Choroid plexus epithelial cell (primary cell): ENCODE measurements around the gene CCNQ.

Source experiments
- DNase-seq: peaks from one replicate; pipeline ENCODE4 v3.0.0-alpha.2; 2010; ENCODE audit warnings: low read depth
- H3K4me3 ChIP-seq: 2 replicates; pipeline ENCODE4 v1.5.1; 2011; ENCODE audit warnings: low read depth, mild to moderate bottlenecking, control low read depth, low read length, moderate library complexity
- CTCF ChIP-seq: conservative IDR thresholded peaks from 2 replicates; pipeline ENCODE4 v1.5.1; 2011; ENCODE audit warnings: low read depth, mild to moderate bottlenecking, control low read depth, inconsistent platforms, low read length, moderate library complexity

Gene CCNQ

GRCh38 chrX:153625271-153626024, 26.5 kb upstream of the CCNQ start:
- no peak overlapping the region for H3K4me3 ChIP-seq
- DNase-seq = no peak
- no peak for TF ChIP-seq CTCF

GRCh38 chrX:153624196-153625091, 25.5 kb upstream of the CCNQ start:
- TF ChIP-seq CTCF = no peak
- H3K4me3 ChIP-seq = no peak overlapping the region
- DNase-seq = no peak

GRCh38 chrX:153623310-153624029, 24.5 kb upstream of the CCNQ start:
- no peak for TF ChIP-seq CTCF
- DNase-seq = no peak
- no peak overlapping the region for H3K4me3 ChIP-seq

- TF ChIP-seq CTCF = no peak
- H3K4me3 ChIP-seq = no peak overlapping the region
- DNase-seq = no peak
These were observed 23.8 kb upstream of the CCNQ start for GRCh38 chrX:153622661-153623309.

- no peak overlapping the region for H3K4me3 ChIP-seq
- no peak for DNase-seq
- TF ChIP-seq CTCF = no peak
These were observed 23.1 kb upstream of the CCNQ start for GRCh38 chrX:153621949-153622598.

- no peak for TF ChIP-seq CTCF
- DNase-seq = no peak
- no peak overlapping the region for H3K4me3 ChIP-seq
These were observed 21.6 kb upstream of the CCNQ start for GRCh38 chrX:153620576-153620975.
